GM12801 (cell line): ENCODE measurements around the gene TULP1.

Experiments
- CTCF ChIP-seq: IDR thresholded peaks from one replicate; pipeline ENCODE4 v1.5.1; 2011; ENCODE audit warnings: control low read depth; ENCODE audit not compliant: insufficient read length; ENCODE audit errors: extremely low read depth

The TULP1 gene

GRCh38 chr6:35457907-35458306 is 54.8 kb downstream of the TULP1 start:
- no peak for TF ChIP-seq CTCF

- TF ChIP-seq CTCF, result no peak
These were observed 58.1 kb downstream of the TULP1 start for GRCh38 chr6:35454391-35455110.

- TF ChIP-seq CTCF, result no peak
These were observed 59.5 kb downstream of the TULP1 start for GRCh38 chr6:35453236-35453635.

GRCh38 chr6:35452183-35453090 is 60.3 kb downstream of the TULP1 start, which contains the start of gene FANCE:
Gene FANCE, plus strand, starts transcription at chr6:35452338. Its CDS starts 208 bp downstream, at chr6:35452546.
- TF ChIP-seq CTCF, result no peak

- TF ChIP-seq CTCF, result no peak
These were observed 61.1 kb downstream of the TULP1 start for GRCh38 chr6:35451354-35452182.

- no peak for TF ChIP-seq CTCF
These were observed 63.3 kb downstream of the TULP1 start for GRCh38 chr6:35449287-35449881.
